Astrocyte of the hippocampus (primary cell): ENCODE data around the gene CIB4.
A peak's percentile ranks its signal among the peaks of the same experiment; 100 is the strongest.

Source experiments
- DNase-seq: peaks from one replicate; pipeline ENCODE4 v3.0.0; 2011; ENCODE audit warnings: low read depth, low spot score

The CIB4 gene

DNA sequence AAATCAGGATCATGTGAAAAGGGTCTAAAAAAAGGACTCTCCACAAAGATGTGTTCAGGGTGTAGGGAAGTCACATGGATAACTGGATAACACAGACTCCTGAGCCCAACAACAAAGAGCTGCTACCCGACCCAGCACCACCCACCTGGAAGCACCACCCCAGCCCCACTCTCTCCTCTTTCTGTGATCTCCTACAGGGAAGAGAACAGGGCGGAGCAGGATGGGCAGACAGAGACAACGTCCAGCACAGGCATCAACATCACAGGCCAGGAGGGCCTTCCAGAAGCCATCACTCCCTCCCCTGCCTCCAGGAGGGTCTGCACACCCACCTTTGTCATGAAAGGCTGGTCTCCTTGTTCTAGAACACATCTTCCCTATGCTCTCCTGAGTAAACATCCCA is 1.3 kb upstream of the CIB4 start:
- DNase-seq = no peak

GRCh38 chr2:26640331-26640745 is 828 bp downstream of the CIB4 start:
- DNase-seq = peak; percentile 62

- no peak for DNase-seq
These were observed 1.4 kb downstream of the CIB4 start for GRCh38 chr2:26639685-26640243.

DNA sequence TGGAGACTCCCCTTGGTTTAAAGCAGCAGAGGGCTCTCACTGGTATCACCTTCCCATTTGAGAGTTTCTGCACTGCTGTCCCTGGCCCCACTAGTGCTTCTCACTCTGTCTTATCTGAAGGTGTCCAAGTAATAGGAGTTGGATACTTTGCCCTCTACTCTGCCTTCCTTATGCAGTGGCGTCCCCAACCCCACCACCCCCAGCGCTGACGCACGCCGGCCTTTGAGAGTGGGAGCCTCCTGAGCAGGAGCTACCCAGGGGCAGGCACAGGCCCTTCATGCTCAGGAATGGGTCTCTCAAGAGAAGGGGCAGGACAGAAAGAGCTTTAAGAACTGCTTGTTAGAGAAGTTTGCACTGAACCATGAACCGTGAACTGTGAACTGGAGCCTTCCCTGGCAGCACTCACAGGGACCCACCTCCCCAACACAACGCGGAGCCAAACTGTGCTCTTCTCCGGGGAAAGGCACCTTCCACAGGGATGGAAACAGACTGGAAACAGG is 3.3 kb downstream of the CIB4 start:
- no peak for DNase-seq

DNA sequence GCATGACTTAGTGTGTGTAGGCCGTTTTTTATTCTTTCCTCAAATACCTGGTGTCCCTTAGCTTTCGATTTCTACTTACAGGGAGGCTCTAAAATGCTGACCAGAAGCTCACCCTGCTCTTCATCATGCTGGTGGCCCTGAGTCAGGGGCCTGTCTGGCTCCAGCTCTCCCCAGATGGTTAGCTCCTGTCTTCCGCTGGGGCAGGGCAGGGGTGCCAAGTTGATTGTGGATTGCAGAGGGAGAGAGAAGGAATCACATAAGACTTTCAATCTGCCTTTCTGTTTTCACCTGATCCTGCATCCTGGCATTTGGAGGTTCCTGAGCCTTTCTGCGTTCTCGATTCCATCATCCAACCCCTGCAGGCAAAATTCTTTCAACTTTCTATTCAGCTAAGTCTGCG is 4.2 kb downstream of the CIB4 start:
- DNase-seq = no peak

- DNase-seq = no peak
These were observed 5.8 kb downstream of the CIB4 start for GRCh38 chr2:26635401-26635800.

DNA sequence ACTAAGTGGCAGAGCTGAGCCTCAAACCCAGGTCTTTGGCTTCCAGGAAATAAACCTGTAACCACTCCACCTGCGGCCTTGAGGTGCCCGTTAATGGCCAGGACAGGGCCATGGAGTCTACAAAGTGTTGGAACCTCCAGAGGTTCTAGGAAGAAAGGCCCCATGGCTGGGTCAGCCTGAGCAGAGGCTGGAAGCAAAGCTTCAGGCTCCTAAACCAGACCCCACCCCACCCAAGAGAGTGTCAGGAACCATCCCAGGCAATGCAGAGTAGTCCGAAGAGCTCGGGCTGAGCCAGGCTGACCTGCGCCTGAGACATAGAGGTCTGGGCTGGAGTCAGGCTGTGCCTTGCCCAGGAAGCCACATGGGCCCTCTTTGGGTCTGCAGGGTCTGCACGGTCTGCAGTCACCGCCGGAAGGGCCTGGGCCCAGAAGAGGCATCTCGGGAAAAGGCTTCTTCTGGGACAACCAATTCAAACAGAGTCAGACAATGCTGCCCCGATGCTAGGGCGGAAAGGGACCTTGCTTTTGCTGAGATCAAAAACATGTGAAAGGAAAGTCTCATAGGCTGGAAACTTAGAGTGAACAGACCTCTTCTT is 6.4 kb downstream of the CIB4 start:
- no peak for DNase-seq

DNA sequence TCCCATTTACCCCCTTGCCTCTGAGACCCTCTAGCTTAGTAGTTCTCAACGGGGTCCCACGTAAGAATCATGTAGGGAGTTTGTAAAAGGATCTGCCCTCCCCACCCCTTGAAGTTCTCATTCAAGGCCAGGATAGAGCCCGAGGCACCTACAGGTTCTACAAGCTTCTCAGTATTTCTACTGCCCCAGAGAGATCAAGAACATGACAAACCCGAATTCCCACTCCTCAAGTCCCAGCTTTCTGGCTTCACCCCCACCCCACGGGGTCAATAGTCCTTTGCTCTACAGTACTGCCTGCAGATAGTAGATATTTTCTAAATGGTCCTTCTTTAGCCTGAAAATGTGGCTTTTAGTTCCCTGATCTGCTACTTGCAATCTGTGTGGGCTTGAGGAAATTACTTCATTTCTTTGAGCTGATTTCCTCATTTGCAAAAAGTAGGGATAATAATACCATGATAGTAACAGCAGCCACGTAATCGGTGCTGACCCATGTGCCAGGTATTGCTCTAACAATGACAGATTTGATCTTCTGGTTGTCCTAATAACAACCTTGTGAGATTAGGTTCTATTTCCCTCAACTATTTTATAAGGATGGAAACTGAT is 7.1 kb downstream of the CIB4 start:
- no peak for DNase-seq

GRCh38 chr2:26633351-26633945 is 7.7 kb downstream of the CIB4 start:
- DNase-seq = no peak

DNA sequence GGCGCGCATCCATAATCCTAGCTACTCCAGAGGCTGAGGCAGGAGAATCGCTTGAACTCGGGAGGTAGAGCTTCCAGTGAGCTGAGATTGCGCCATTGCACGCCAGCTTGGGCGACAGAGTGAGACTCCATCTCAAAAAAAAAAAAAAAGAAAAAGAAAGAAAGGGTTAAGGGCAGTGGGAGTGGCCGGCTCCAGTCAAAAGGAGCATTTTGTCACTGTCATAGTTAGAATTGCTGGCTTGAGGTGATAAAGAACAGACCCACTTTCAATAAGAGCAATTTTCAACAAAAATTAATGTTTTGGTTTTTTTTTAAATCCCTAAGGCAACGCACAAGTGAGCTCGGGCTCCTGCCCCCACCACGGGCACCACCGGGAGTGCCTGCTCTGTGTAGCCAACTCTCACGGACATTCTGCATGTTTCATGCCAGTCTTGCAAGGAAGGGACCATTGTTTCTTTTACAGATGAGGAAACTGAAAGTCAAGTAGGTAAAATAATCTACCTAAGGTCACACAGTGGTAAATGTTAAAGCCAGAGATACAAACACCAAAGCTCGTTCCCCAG is 8.5 kb downstream of the CIB4 start:
- no peak for DNase-seq

GRCh38 chr2:26631401-26632170 is 9.6 kb downstream of the CIB4 start:
- no peak for DNase-seq

- peak; percentile 70 for DNase-seq
These were observed 10.4 kb downstream of the CIB4 start for GRCh38 chr2:26630669-26631360.

- DNase-seq = no peak
These were observed 10.9 kb downstream of the CIB4 start for GRCh38 chr2:26630235-26630634.

DNA sequence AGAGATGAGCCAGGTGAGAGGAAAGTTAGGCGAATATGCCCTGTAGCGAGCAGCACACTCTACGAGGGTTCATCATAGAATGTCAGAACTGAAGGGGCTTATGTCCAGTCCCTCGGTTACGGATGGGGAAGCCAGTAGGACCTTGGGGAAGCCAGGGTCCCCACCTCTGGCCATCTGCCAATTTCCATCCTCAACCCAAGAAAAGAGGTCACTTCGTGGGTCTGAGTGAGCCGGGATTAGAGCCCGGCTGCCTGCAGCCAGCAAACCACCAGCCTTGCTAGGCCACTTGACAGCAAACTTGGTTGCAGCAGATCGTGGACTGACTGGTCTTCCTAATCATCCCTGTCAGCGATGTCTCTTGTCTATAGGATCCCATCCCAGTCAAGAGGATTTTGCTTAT is 11.4 kb downstream of the CIB4 start:
- DNase-seq = no peak

GRCh38 chr2:26629346-26629630 is 11.9 kb downstream of the CIB4 start:
- DNase-seq = no peak

DNA sequence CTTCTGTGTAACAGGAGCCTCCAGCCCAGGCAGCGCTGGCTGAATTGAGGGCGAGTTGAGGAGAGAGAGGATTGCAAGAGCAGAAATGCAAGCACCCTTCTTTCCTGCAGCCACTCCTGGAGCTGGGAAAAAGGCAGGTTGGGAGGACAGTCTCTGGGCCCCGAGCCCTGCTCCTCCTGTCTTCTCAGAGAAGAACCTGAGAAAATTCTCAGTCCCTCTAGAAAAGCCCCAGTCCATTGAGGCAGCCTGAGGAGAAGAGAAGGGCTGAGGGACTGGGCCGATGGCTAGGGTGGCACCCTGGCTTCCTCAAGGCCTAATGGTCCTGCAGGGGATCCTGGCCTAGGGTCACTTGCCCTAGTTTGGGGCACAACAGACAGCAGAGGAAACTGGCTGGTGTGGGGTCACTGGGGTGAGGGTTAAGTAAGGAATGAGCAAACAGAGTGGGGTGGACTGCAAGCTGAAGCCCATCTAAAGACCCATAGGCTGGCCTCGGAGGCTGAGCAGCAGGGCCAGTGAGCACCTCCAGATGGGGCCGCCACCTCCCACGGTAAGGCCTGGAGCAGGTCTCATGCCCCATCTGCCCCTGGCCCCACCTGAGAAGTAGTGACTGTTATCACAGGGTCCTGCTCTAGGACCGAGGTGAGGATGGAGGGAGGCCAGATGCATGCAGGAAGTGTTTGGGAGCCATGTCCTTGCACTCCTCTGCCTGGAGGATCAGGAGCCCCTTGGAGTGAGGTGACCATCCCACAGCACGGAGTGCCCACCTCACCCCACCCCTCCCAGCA is 12.4 kb downstream of the CIB4 start:
- no peak for DNase-seq

- DNase-seq = no peak
These were observed 13.6 kb downstream of the CIB4 start for GRCh38 chr2:26627350-26628105.

DNA sequence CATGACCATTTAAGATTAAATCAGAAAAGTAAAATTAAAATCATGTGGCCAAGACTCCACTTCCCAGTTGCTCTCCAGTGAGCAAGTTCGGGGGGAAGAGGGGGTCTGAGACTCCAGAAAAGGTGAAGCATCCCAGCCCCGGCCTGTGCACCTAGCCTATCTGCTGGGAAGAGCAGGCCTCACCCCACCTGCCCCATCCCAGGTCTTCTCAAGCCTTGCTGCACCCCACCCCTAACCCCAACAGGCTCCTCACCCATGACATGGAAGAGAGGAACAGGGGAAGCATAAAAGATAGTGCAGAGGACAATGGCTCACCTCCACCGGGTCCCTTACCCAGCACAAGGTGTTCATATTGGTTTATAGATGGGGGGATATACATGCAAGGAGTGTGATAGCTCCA is 14.6 kb downstream of the CIB4 start:
- DNase-seq = no peak

GRCh38 chr2:26623541-26624495 is 17.3 kb downstream of the CIB4 start:
- peak; percentile 43 for DNase-seq
